Natural killer cell treated with Interleukin-12 subunit alpha and Interleukin-12 subunit beta and Interleukin-15 and Interleukin-18, amount 100 ng/mL, for 72 hours (primary cell): ENCODE data around the gene ZNF737. TPM values are rescaled to one million over a fixed set of nuclear protein-coding genes. Genes with fewer than 3 reads are reported as not detected.
A peak's percentile ranks its signal among the peaks of the same experiment; 100 is the strongest.
"Not testable (repeated sequence)": the region's sequence is repeated elsewhere in the genome, so short reads cannot be mapped to it uniquely, and the experiment has no call there.

Experiments
- ATAC-seq, 2 donors: fragments of 150-1000 bp; cut with Tn5 transposase in 1 of 2; sonication (Bioruptor Pico), chemical (Tn5 transposase) in 1 of 2; 2 replicates each; pipeline ENCODE4 v1.10.0; 2021
- DNase-seq: peaks from one replicate; pipeline ENCODE4 v3.0.0; 2022; ENCODE audit warnings: low spot score
- H3K27ac Mint-ChIP-seq, 2 donors: 1 replicate in 1 of 2; 2 replicates in 1 of 2; pipeline ENCODE4 v1.8.0; 2022; ENCODE audit warnings: mixed read lengths in 2 of 2, mild to moderate bottlenecking in 1 of 2, moderate library complexity in 1 of 2
- H3K27me3 Mint-ChIP-seq, 2 donors: 1 replicate in 1 of 2; 2 replicates in 1 of 2; pipeline ENCODE4 v1.8.0; 2022; ENCODE audit warnings: mixed read lengths in 2 of 2
- H3K36me3 Mint-ChIP-seq: one replicate; pipeline ENCODE4 v1.8.0; 2022; ENCODE audit warnings: mixed read lengths
- H3K4me1 Mint-ChIP-seq, 2 donors: 1 replicate in 1 of 2; 2 replicates in 1 of 2; pipeline ENCODE4 v1.8.0; 2022; ENCODE audit warnings: low read depth in 2 of 2, mixed read lengths in 2 of 2, mild to moderate bottlenecking in 1 of 2
- H3K4me3 Mint-ChIP-seq: one replicate; pipeline ENCODE4 v1.8.0; 2022; ENCODE audit warnings: mixed read lengths
- H3K9me3 Mint-ChIP-seq: 2 replicates; pipeline ENCODE4 v1.8.0; 2022; ENCODE audit warnings: mixed read lengths
- total RNA-seq, 2 donors: library from RNA; stranded (reverse); gene quantifications; one replicate each; pipeline ENCODE4 v1.2.3, GENCODE V29; 2022

The ZNF737 gene
- 10 to 100 TPM; 14.6 to 23.5 TPM for total RNA-seq

DNA sequence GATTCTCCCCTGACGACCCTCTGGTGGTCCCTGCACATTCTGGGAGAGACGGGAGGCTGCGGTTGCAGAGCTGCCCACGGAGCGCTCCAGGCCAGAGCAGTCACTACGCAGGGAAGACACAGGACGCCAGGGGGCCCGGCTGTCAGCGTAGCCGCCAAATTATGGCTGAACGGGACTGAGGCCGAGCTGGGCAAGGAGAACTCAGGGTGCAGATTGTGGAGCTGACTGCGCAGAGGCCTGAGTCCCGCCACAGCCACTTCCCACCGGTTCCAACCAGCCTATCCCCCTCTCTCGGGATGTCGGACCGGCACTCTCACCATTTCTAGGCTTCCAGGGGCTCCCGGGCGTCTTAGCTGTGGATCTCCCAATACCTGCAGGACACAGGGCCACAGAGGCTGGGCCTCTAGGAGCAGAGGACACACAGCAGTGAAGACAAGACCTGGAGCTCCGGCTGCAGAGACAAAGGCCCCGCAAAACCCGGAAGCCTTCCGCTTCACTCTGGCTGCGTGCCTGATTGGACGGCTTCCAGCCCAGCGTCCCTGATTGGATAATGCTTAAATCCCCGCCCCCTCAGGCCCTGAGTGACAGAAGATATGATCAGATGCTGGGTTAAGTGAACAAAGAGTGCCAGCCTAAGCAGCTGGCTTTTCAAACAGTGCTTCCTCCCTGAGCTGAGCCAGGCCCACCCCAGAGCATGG, at the start of gene ZNF737:
ZNF737 (minus strand) TSS at position 461 of the 698 bp plus-strand sequence; CDS start at position 320, 141 bp downstream.
- H3K36me3 Mint-ChIP-seq: peaks cover 48% of the 10 kb centered on the region
- H3K27me3 Mint-ChIP-seq: no peaks in the 10 kb centered on the region
- DNase-seq: peak; percentile 93
- H3K9me3 Mint-ChIP-seq: peaks cover 21% of the 10 kb centered on the region
- H3K27ac Mint-ChIP-seq: peak within 1 kb of the TSS; percentile 96 to 99
- H3K4me1 Mint-ChIP-seq: peaks cover 23 to 34% of the 10 kb centered on the region in 2 donors
- ATAC-seq: peak; percentile 94 to 95
- peak within 1 kb of the TSS; percentile 99 for H3K4me3 Mint-ChIP-seq

DNA sequence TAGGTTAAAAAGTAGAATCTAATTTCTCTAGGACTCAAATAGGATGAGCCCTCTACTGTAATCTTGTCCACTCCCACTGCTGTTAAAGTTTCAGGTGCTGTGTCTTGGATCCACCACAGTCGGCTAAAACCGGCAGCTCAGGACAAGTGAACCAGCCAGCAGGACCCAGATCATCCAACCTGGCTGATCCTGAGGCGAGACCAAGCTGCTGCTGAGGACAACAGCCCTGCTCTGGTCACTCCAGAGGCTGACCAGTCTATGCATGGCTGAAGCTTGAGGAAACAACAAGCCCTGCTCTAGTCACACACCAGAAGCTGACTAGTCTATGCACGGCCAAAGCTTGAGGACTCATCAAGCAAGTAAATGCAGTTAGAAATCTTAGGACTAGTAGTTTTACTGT, 49.4 kb upstream of the ZNF737 start:
- not testable (repeated sequence) for H3K27me3 Mint-ChIP-seq, H3K4me3 Mint-ChIP-seq, H3K27ac Mint-ChIP-seq, DNase-seq, H3K4me1 Mint-ChIP-seq, ATAC-seq
- Mint-ChIP-seq H3K9me3 (peaks cover 26% of the 10 kb centered on the region), H3K36me3 (peaks cover 18% of the 10 kb centered on the region)

DNA sequence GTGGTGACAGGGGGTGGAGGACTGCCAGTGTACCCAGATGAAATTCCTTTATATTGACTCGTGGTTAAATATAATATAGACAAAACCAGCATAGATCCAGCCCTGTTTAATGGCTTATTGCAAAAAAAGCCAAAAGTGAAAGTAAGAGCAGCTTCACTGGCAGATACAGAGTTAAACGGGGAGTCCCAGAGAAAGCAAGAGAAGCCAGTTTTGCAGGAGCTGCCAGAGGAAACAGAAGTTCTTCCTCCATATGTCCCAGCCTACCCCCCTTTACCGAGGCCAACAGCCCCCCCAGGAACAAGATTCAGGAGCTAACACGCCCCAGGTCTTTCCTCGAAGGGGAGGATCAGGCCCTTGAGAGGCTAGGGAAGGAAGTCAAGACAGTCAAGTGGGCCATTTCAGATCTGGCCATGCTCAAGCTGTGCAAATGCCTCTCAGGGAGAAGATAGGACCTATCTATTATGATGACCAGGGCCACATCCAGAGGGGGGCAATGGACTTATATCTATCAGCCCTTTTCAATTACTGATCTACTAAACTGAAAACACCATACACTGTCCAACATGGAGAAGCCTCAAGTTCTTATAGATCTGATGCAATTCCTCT, 47.2 kb upstream of the ZNF737 start:
- no peaks in the 10 kb centered on the region for H3K27me3 Mint-ChIP-seq
- no peak for ATAC-seq
- no peak for DNase-seq

DNA sequence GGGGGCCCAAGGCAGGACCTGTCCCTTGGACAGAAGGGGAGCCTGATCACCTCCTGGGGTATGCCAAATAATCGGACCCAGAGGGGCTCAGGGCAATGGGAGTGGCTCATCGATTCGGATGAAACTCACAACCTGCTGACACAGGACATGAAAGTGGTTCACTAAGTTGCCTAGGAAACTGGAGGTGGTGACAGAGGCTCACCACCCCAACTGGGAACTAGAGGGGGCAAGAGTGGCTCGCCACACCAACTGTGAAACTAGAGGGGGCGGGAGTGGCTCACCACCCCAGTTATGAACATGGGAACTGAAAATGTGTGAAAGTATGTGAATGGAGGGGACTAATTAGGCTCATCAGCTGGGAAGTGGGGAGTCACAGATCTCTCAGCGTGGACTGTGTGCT, 46.3 kb upstream of the ZNF737 start:
- peaks cover 18% of the 10 kb centered on the region for H3K36me3 Mint-ChIP-seq
- peaks cover 25% of the 10 kb centered on the region for H3K9me3 Mint-ChIP-seq
- H3K4me1 Mint-ChIP-seq: no peaks in the 10 kb centered on the region
- no peak overlapping the region for H3K27ac Mint-ChIP-seq
- no peaks in the 10 kb centered on the region for H3K27me3 Mint-ChIP-seq
- H3K4me3 Mint-ChIP-seq: no peak overlapping the region
- DNase-seq (no peak), ATAC-seq (no peak)

More for the DNA sequence above, 47.2 kb upstream of the ZNF737 start:
- Mint-ChIP-seq H3K27ac (no peak overlapping the region), H3K4me1 (no peaks in the 10 kb centered on the region), H3K9me3 (peaks cover 26% of the 10 kb centered on the region), H3K4me3 (no peak overlapping the region), H3K36me3 (peaks cover 18% of the 10 kb centered on the region)

DNA sequence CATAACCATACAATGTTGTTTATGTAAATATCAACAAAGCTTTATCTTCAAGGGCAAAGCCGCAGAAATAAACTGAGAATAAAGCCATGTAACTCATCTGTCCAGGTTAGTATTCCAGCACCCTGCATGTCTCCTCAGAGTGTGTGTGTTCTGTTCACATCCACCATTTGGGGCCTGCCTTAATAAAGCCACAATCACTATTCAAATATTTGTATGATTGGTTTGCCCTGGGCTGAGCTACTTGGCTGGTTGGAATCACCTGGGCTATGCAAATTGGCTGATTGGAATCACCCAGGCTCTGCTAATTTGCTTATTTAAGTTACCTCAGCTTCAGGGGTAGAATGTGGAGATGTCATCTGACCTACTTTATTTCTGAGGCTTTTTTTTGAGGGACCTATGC, 42.4 kb upstream of the ZNF737 start:
- Mint-ChIP-seq H3K9me3 (peaks cover 9% of the 10 kb centered on the region), H3K27me3 (no peaks in the 10 kb centered on the region), H3K4me1 (no peaks in the 10 kb centered on the region), H3K4me3 (no peak overlapping the region), H3K27ac (no peak overlapping the region), H3K36me3 (peaks cover 9% of the 10 kb centered on the region)
- ATAC-seq (no peak), DNase-seq (no peak)

DNA sequence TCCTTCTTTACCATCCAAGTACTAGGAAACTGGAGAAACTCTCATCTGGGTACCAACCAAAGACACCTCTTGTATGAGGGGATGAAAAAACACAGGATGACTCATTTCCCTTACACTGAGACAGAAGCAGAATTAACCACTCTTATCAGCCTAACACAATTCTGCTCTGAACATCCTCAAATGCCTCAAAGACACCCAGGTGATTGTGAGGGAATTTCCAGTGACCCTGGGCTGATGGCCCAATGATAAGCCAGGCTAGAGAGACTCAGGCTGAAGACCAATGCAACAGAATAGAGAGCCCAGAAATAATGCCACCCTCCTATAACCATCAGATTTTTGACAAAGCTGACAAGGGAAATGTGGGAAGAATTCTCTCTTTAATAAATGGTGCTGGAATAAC, 7.0 kb downstream of the ZNF737 start:
- peaks cover 15% of the 10 kb centered on the region for H3K9me3 Mint-ChIP-seq
- peaks cover 74% of the 10 kb centered on the region for H3K36me3 Mint-ChIP-seq
- peak overlapping the region; percentile 76 to 81 for H3K27ac Mint-ChIP-seq
- DNase-seq (peak; percentile 65), ATAC-seq (peak; percentile 62 to 75)
- H3K4me1 Mint-ChIP-seq: peaks cover 25 to 32% of the 10 kb centered on the region in 2 donors
- H3K27me3 Mint-ChIP-seq: no peaks in the 10 kb centered on the region
- H3K4me3 Mint-ChIP-seq: peak overlapping the region; percentile 61

DNA sequence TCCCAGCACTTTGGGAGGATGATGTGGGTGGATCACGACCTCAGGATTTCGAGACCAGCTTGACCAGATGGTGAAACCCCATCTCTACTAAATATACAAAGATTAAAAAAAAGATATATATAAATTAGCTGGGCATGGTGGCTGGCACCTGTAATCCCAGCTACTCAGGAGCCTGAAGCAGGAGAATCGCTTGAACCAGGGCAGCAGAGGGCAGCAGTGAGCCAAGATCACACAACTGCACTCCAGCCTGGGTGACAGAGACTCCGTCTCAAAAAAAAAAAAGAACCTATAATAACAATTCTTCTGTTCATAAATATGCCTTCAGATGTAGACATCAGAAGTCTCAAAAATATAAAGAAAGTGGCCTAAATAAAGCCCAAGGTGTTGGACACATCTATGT, 7.6 kb downstream of the ZNF737 start:
- Mint-ChIP-seq H3K9me3 (peaks cover 15% of the 10 kb centered on the region), H3K36me3 (peaks cover 73% of the 10 kb centered on the region), H3K4me3 (no peak overlapping the region), H3K27ac (peak overlapping the region; percentile 76 to 81), H3K4me1 (peaks cover 25 to 32% of the 10 kb centered on the region in 2 donors), H3K27me3 (no peaks in the 10 kb centered on the region)
- ATAC-seq (no peak), DNase-seq (no peak)

DNA sequence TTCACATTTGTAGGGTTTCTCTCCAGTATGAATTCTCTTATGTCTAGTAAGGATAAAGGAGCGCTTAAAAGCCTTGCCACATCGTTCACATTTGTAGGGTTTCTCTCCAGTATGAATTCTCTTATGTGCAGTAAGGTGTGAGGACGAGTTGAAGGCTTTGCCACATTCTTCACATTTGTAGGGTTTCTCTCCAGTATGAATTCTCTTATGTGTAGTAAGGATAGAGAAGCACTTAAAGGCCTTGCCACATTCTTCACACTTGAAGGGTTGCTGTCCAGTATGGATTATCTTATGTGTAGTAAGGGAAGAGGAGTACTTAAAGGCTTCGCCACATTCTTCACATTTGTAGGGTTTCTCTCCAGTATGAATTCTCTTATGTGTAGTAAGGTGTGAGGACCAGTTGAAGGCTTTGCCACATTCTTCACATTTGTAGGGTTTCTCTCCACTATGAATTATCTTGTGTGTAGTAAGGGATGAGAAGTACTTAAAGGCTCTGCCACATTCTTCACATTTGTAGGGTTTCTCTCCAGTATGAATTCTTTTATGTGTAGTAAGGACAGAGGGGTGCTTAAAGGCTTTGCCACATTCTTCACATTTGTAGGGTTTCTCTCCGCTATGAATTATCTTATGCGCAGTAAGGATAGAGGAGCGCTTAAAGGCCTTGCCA, 20.8 kb downstream of the ZNF737 start:
- DNase-seq, H3K4me3 Mint-ChIP-seq, ATAC-seq, H3K4me1 Mint-ChIP-seq, H3K27me3 Mint-ChIP-seq: not testable (repeated sequence)
- H3K9me3 Mint-ChIP-seq: peaks cover 25% of the 10 kb centered on the region
- peak overlapping the region in 1 of 2 donors; percentile 31 for H3K27ac Mint-ChIP-seq
- peaks cover 54% of the 10 kb centered on the region for H3K36me3 Mint-ChIP-seq

DNA sequence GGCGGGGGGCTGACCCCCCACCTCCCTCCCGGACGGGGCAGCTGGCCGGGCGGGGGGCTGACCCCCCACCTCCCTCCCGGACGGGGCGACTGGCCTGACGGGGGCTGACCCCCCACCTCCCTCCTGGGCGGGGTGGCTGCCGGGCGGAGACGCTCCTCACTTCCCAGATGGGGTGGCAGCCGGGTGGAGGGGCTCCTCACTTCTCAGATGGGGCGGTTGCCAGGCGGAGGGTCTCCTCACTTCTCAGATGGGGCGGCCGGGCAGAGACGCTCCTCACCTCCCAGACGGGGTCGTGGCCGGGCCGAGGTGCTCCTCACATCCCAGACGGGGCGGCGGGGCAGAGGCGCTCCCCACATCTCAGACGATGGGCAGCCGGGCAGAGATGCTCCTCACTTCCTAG, 35.3 kb downstream of the ZNF737 start:
- Mint-ChIP-seq H3K36me3 (peaks cover 22% of the 10 kb centered on the region), H3K9me3 (peaks cover 12% of the 10 kb centered on the region)
- DNase-seq, H3K4me3 Mint-ChIP-seq, H3K27ac Mint-ChIP-seq, H3K27me3 Mint-ChIP-seq, ATAC-seq, H3K4me1 Mint-ChIP-seq: not testable (repeated sequence)

DNA sequence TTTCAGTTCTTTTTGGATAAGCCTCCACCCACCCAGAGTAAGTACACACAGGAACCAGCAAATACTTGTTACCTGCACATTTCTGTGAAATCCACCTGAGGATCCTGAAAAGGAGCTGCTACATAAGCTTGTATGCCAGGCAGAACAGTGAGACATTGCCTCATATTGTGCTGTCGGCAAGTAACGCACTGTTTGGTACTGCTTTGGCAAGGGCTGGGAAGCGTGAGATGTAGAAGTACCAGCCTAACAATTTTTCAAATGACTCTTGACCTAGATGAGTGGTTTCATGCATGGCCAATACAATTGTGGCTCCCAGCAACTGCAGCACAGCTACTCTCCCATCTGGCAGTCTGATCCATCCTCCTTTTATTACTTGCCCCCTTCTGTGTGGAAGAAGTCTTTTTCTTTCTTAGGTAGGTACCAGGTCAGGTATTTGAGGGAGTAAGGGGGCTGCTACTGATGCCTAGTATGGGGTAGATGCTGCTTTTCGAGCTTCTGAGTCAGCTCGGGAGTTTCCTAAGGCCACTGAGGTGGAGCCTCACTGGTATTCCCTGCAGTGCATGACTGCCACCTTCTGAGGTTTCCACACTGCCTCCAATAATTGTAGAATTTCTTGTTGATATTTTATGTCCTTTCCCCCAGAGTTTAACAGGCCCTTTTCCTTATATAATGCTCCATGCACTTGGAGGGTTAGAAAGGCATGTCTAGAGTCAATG, 52.2 kb downstream of the ZNF737 start:
- no peaks in the 10 kb centered on the region for H3K4me1 Mint-ChIP-seq
- H3K36me3 Mint-ChIP-seq: peaks cover 22% of the 10 kb centered on the region
- no peak overlapping the region for H3K27ac Mint-ChIP-seq
- peaks cover 32% of the 10 kb centered on the region for H3K9me3 Mint-ChIP-seq
- H3K27me3 Mint-ChIP-seq: no peaks in the 10 kb centered on the region
- no peak overlapping the region for H3K4me3 Mint-ChIP-seq
- DNase-seq: no peak
- ATAC-seq: no peak

DNA sequence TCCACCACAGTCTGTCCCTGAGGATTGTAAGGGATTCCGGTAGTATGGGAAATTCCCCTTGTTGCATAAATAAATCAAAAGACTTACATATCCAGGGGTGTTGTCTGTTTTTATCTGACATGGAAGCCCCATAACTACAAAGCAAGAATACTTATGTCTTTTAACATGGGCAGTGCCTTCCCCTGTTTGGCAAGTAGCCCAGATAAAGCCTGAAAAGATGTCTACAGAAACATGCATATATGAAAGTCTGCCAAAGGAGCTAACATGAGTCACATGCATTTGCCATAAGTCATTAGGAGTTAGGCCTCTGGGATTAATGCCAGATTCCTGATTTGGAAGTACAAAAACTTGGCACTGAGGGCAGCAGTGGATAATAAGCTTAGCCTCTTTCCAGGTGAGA, 62.1 kb downstream of the ZNF737 start:
- ATAC-seq (no peak), DNase-seq (no peak)
- H3K27me3 Mint-ChIP-seq: no peaks in the 10 kb centered on the region
- no peaks in the 10 kb centered on the region for H3K4me1 Mint-ChIP-seq
- H3K36me3 Mint-ChIP-seq: peaks cover 50% of the 10 kb centered on the region
- no peak overlapping the region for H3K4me3 Mint-ChIP-seq
- no peak overlapping the region for H3K27ac Mint-ChIP-seq
- peaks cover 34% of the 10 kb centered on the region for H3K9me3 Mint-ChIP-seq
